CD4-positive, alpha-beta T cell (primary cell): ENCODE data around the gene XYLT1. TPM values are rescaled to one million over a fixed set of nuclear protein-coding genes. Genes with fewer than 3 reads are reported as not detected.

ENCODE experiments used
- ATAC-seq: fragments of 200-7000 bp; cut with Tn5 transposase; one replicate; pipeline ENCODE4 v1.10.0; 2022; ENCODE audit warnings: mild to moderate bottlenecking; ENCODE audit not compliant: poor library complexity
- CTCF ChIA-PET: fragments of 350-600 bp; sonication (Branson Sonifier 250); formaldehyde crosslinking; loops from one replicate; lab custom pipeline; 2021; ENCODE audit warnings: antibody characterized with exemption, inconsistent platforms; lab: Charles Lee
- POLR2A ChIA-PET: fragments of 350-600 bp; sonication (Branson Sonifier 250); formaldehyde crosslinking; loops from one replicate; lab custom pipeline; 2021; ENCODE audit warnings: antibody characterized with exemption, inconsistent platforms; lab: Charles Lee
- DNase-seq, 14 experiments: peaks; one replicate each; pipeline ENCODE4 v3.0.0-alpha.2; 2013 to 2020; ENCODE audit warnings: mixed read lengths in 2 of 14
- H3K27ac ChIP-seq, 2 donors: one replicate each; pipeline versions ENCODE4 v1.5.1 to v1.7.0; 2013; ENCODE audit warnings: low read length in 2 of 2, low read depth in 1 of 2, mild to moderate bottlenecking in 1 of 2
- H3K27me3 ChIP-seq, 2 experiments: 1 replicate in 1 of 2; 2 replicates in 1 of 2; pipeline versions ENCODE4 v1.6.1 to v1.7.0; 2013; ENCODE audit warnings: low read length in 2 of 2, control low read depth in 1 of 2, mild to moderate bottlenecking in 1 of 2, moderate library complexity in 1 of 2; ENCODE audit not compliant: insufficient read depth in 2 of 2, control insufficient read depth in 1 of 2
- H3K36me3 ChIP-seq: one replicate; pipeline ENCODE4 v1.6.1; 2013; ENCODE audit warnings: low read length, control low read depth; ENCODE audit not compliant: insufficient read depth
- H3K4me1 ChIP-seq: one replicate; pipeline ENCODE4 v1.6.1; 2013; ENCODE audit warnings: low read length, control low read depth; ENCODE audit not compliant: insufficient read depth
- H3K4me3 ChIP-seq: one replicate; pipeline ENCODE4 v1.5.1; 2013; ENCODE audit warnings: mild to moderate bottlenecking, low read length, moderate library complexity
- H3K9me3 ChIP-seq, 2 experiments: 1 replicate in 1 of 2; 2 replicates in 1 of 2; pipeline versions ENCODE4 v1.6.1 to v1.7.0; 2013; ENCODE audit warnings: low read length in 2 of 2, mild to moderate bottlenecking in 2 of 2, control low read depth in 1 of 2, moderate library complexity in 1 of 2; ENCODE audit not compliant: control insufficient read depth in 1 of 2, insufficient read depth in 1 of 2
- H3K27ac Mint-ChIP-seq: one replicate; pipeline ENCODE4 v1.8.0; 2020; ENCODE audit warnings: mixed read lengths
- H3K27me3 Mint-ChIP-seq: one replicate; pipeline ENCODE4 v1.8.0; 2021; ENCODE audit warnings: mixed read lengths
- H3K36me3 Mint-ChIP-seq: one replicate; pipeline ENCODE4 v1.8.0; 2021; ENCODE audit warnings: low read depth, mixed read lengths
- H3K4me1 Mint-ChIP-seq: one replicate; pipeline ENCODE4 v1.8.0; 2021; ENCODE audit warnings: low read depth, mixed read lengths
- H3K4me3 Mint-ChIP-seq: one replicate; pipeline ENCODE4 v1.8.0; 2020; ENCODE audit warnings: mild to moderate bottlenecking, mixed read lengths
- H3K9me3 Mint-ChIP-seq: one replicate; pipeline ENCODE4 v1.8.0; 2020; ENCODE audit warnings: mixed read lengths
- CTCF ChIP-seq: fragments of 200-600 bp; IDR thresholded peaks from one replicate; pipeline ENCODE4 v1.8.0; 2022; ENCODE audit warnings: antibody characterized with exemption, mild to moderate bottlenecking
- intact Hi-C, 2 experiments: fragments of 100-400 bp; cut with DNase I in 1 of 2; cut with micrococcal nuclease in 1 of 2; formaldehyde crosslinking; loops; one replicate each; pipeline versions ENCODE4 v1.15.1 to v1.9.0; 2023 to 2025; cut with DNase I, micrococcal nuclease
- total RNA-seq, 174 experiments: library from RNA in 2 of 174; stranded (reverse) in 2 of 174; gene quantifications; one replicate each; pipeline ENCODE4 v1.2.3 and lab custom pipeline; 2021 to 2026

XYLT1 gene
- total RNA-seq, 2 experiments from 2014 or later, result 26.0 to 27.1 TPM

DNA sequence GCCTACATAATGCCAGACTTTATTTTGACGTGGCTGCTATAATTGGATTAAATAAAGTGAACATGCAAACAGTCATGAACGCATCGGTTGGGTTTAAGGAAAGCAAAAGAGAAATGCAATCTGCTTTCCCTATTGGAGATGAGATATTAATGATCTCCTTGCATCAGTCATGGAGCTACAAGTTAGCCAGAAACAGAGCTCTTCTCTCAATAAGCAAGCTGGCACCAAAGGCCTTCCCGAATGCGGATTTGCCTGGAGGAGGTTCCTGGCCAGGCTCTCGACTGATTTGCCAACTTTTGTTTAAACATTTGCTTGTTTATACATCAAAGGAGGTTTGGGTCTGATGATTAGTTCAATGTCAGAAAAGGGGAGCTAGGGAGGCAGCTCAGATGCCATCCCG lies 318.4 kb downstream of the XYLT1 start:
- Mint-ChIP-seq H3K27ac (no peak overlapping the region), H3K9me3 (no peaks in the 10 kb centered on the region), H3K36me3 (peaks cover 10% of the 10 kb centered on the region), H3K4me3 (no peak overlapping the region), H3K4me1 (no peaks in the 10 kb centered on the region), H3K27me3 (no peaks in the 10 kb centered on the region)
- peaks cover 10% of the 10 kb centered on the region for H3K36me3 ChIP-seq
- ATAC-seq, result no peak
- no peaks in the 10 kb centered on the region for H3K9me3 ChIP-seq
- H3K4me1 ChIP-seq, result no peaks in the 10 kb centered on the region
- no peak for TF ChIP-seq CTCF
- DNase-seq, result no peak
- no peak overlapping the region for H3K4me3 ChIP-seq
- no peak overlapping the region for H3K27ac ChIP-seq
- intact Hi-C loops, result no loop called here
- POLR2A ChIA-PET, result no interaction called here
- CTCF ChIA-PET, result interaction anchor here (0.5 kb wide), 1 partner anchor 70 kb away, joined by 4 read pairs; no protein-coding TSS in a partner anchor
- no peaks in the 10 kb centered on the region for H3K27me3 ChIP-seq

DNA sequence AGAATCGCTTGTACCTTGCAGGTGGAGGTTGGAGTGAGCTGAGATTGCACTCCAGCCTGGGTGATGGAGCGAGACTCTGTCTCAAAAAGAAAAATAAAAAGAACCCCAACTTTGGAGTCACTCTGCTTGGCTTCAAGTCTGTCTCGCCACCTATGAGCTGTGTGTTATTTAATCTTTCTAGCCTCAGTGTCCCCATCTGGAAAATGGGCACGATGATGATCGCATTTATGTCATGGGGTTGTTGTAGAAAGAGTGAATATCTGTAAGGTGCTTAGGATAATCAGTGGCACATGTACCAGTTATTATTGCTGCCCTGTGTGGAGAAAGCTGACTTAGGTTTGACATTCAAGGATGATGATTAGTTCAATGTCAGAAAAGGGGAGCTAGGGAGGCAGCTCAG lies 319.4 kb downstream of the XYLT1 start:
- H3K27ac Mint-ChIP-seq, result no peak overlapping the region
- Histone ChIP-seq H3K27me3 (no peaks in the 10 kb centered on the region), H3K4me1 (no peaks in the 10 kb centered on the region), H3K4me3 (no peak overlapping the region), H3K9me3 (no peaks in the 10 kb centered on the region), H3K36me3 (peaks cover 4% of the 10 kb centered on the region), H3K27ac (no peak overlapping the region)
- ATAC-seq, result no peak
- DNase-seq, result no peak
- no peak overlapping the region for H3K4me3 Mint-ChIP-seq
- no peaks in the 10 kb centered on the region for H3K9me3 Mint-ChIP-seq
- no peaks in the 10 kb centered on the region for H3K4me1 Mint-ChIP-seq
- no peaks in the 10 kb centered on the region for H3K27me3 Mint-ChIP-seq
- ChIA-PET CTCF (no interaction called here), POLR2A (no interaction called here)
- intact Hi-C loops, result no loop called here
- no peak for TF ChIP-seq CTCF
- H3K36me3 Mint-ChIP-seq, result peaks cover 9% of the 10 kb centered on the region

GRCh38 chr16:17149904-17150483 lies 320.8 kb downstream of the XYLT1 start:
- Histone ChIP-seq H3K36me3 (no peaks in the 10 kb centered on the region), H3K4me3 (no peak overlapping the region), H3K27ac (no peak overlapping the region), H3K9me3 (no peaks in the 10 kb centered on the region), H3K27me3 (no peaks in the 10 kb centered on the region), H3K4me1 (no peaks in the 10 kb centered on the region)
- H3K27ac Mint-ChIP-seq, result no peak overlapping the region
- no peak overlapping the region for H3K4me3 Mint-ChIP-seq
- H3K36me3 Mint-ChIP-seq, result peaks cover 4% of the 10 kb centered on the region
- no peaks in the 10 kb centered on the region for H3K9me3 Mint-ChIP-seq
- no peaks in the 10 kb centered on the region for H3K27me3 Mint-ChIP-seq
- DNase-seq (no peak), ATAC-seq (no peak)
- ChIA-PET CTCF (no interaction called here), POLR2A (no interaction called here)
- intact Hi-C loops, result no loop called here
- no peak for TF ChIP-seq CTCF
- H3K4me1 Mint-ChIP-seq, result no peaks in the 10 kb centered on the region
